ENCODE results near the gene BIRC2. TPM values are rescaled to one million over a fixed set of nuclear protein-coding genes. Genes with fewer than 3 reads are reported as not detected.
A peak's percentile ranks its signal among the peaks of the same experiment; 100 is the strongest.
"Not testable (repeated sequence)": the region's sequence is repeated elsewhere in the genome, so short reads cannot be mapped to it uniquely, and the experiment has no call there.

The BIRC2 gene
- total and polyA plus RNA-seq, 2 donors (not counting 1 experiment from before 2014, with no cell fraction given): 45.4 to 59.6 TPM

DNA sequence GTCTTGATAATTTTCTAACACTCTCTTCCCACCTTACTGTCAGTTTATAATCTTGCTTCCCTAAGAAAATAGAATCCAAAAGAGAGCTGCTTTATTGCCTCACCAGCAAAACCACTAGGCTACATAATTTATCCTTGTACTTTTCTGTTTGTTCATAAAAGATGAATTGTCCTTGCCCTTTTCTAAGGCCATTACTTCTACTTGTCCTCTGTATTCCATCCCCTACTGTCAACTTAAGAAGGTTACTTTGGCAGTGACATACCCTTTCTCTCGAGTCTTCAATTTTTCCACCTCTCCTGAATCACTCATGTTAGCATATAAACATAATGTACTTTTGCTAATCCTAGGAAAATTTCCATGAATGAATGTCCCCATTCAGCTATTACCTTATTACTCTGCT is 18.0 kb downstream of the BIRC2 start:
- Histone ChIP-seq H3K79me2 (ENCODE audit: control insufficient read depth, insufficient read depth, low read length) (peaks cover 29% of the 10 kb centered on the region), H3K36me3 (ENCODE audit: control insufficient read depth, insufficient read depth, low read length) (peaks cover 9% of the 10 kb centered on the region), H3K4me1 (ENCODE audit: control insufficient read depth, extremely low read depth, insufficient read depth, low read length) (peaks cover 3% of the 10 kb centered on the region), H4K20me1 (ENCODE audit: control insufficient read depth, extremely low read depth, insufficient read depth, low read length) (no peaks in the 10 kb centered on the region), H3K27me3 (ENCODE audit: control insufficient read depth, insufficient read depth, low read length) (no peaks in the 10 kb centered on the region), H3K4me2 (ENCODE audit: extremely low read depth, insufficient read depth, low read length) (no peak overlapping the region), H2AFZ (ENCODE audit: low read length) (no peak overlapping the region), H3K9ac (ENCODE audit: insufficient read depth, low read length) (no peak overlapping the region), H3K4me3 (replicated peaks in 1 of 4; ENCODE audit: control extremely low read depth in 1 of 4, insufficient read depth in 1 of 4, low read depth in 3 of 4, low read length in 4 of 4) (no peak overlapping the region), H3K27ac (ENCODE audit: insufficient read depth, low read length) (no peak overlapping the region), H3K9me3 (ENCODE audit: control insufficient read depth, insufficient read depth, low read depth, low read length) (no peaks in the 10 kb centered on the region)
- TF ChIP-seq, protein P1, sequence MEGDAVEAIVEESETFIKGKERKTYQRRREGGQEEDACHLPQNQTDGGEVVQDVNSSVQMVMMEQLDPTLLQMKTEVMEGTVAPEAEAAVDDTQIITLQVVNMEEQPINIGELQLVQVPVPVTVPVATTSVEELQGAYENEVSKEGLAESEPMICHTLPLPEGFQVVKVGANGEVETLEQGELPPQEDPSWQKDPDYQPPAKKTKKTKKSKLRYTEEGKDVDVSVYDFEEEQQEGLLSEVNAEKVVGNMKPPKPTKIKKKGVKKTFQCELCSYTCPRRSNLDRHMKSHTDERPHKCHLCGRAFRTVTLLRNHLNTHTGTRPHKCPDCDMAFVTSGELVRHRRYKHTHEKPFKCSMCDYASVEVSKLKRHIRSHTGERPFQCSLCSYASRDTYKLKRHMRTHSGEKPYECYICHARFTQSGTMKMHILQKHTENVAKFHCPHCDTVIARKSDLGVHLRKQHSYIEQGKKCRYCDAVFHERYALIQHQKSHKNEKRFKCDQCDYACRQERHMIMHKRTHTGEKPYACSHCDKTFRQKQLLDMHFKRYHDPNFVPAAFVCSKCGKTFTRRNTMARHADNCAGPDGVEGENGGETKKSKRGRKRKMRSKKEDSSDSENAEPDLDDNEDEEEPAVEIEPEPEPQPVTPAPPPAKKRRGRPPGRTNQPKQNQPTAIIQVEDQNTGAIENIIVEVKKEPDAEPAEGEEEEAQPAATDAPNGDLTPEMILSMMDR (conservative IDR thresholded peaks at IDR 0.05 in 1 of 2, IDR thresholded peaks at IDR 0.05 in 1 of 2; ENCODE audit: low read depth in 1 of 2, low read length in 2 of 2): no peak
- no peak for TF ChIP-seq EZH2 (IDR thresholded peaks at IDR 0.05; ENCODE audit: low read length, missing control alignments)
- DNase-seq (ENCODE audit: low read depth in 2 of 2): no peak

- Histone ChIP-seq H2AFZ (ENCODE audit: low read length) (no peak overlapping the region), H3K4me2 (ENCODE audit: extremely low read depth, insufficient read depth, low read length) (no peak overlapping the region), H4K20me1 (ENCODE audit: control insufficient read depth, extremely low read depth, insufficient read depth, low read length) (no peaks in the 10 kb centered on the region), H3K4me3 (replicated peaks in 1 of 4; ENCODE audit: control extremely low read depth in 1 of 4, insufficient read depth in 1 of 4, low read depth in 3 of 4, low read length in 4 of 4) (no peak overlapping the region), H3K79me2 (ENCODE audit: control insufficient read depth, insufficient read depth, low read length) (peaks cover 11% of the 10 kb centered on the region), H3K27me3 (ENCODE audit: control insufficient read depth, insufficient read depth, low read length) (no peaks in the 10 kb centered on the region), H3K9me3 (ENCODE audit: control insufficient read depth, insufficient read depth, low read depth, low read length) (no peaks in the 10 kb centered on the region), H3K4me1 (ENCODE audit: control insufficient read depth, extremely low read depth, insufficient read depth, low read length) (no peaks in the 10 kb centered on the region), H3K9ac (ENCODE audit: insufficient read depth, low read length) (no peak overlapping the region), H3K36me3 (ENCODE audit: control insufficient read depth, insufficient read depth, low read length) (peaks cover under 1% of the 10 kb centered on the region), H3K27ac (ENCODE audit: insufficient read depth, low read length) (no peak overlapping the region)
- DNase-seq (ENCODE audit: low read depth in 2 of 2): peak; percentile 7 to 47
- TF ChIP-seq, protein P1 (conservative IDR thresholded peaks at IDR 0.05 in 1 of 2, IDR thresholded peaks at IDR 0.05 in 1 of 2; ENCODE audit: low read depth in 1 of 2, low read length in 2 of 2): peak in 1 of 2 donors; percentile 21
- TF ChIP-seq EZH2 (IDR thresholded peaks at IDR 0.05; ENCODE audit: low read length, missing control alignments): no peak
These were observed 20.4 kb downstream of the BIRC2 start for GRCh38 chr11:102367364-102367763.

GRCh38 chr11:102368472-102368871 is 21.5 kb downstream of the BIRC2 start:
- H3K4me3 ChIP-seq (replicated peaks in 1 of 4; ENCODE audit: control extremely low read depth in 1 of 4, insufficient read depth in 1 of 4, low read depth in 3 of 4, low read length in 4 of 4): no peak overlapping the region
- H3K27ac ChIP-seq (ENCODE audit: insufficient read depth, low read length): no peak overlapping the region
- no peak overlapping the region for H3K4me2 ChIP-seq (ENCODE audit: extremely low read depth, insufficient read depth, low read length)
- peaks cover 11% of the 10 kb centered on the region for H3K79me2 ChIP-seq (ENCODE audit: control insufficient read depth, insufficient read depth, low read length)
- H3K9ac ChIP-seq (ENCODE audit: insufficient read depth, low read length): no peak overlapping the region
- H4K20me1 ChIP-seq (ENCODE audit: control insufficient read depth, extremely low read depth, insufficient read depth, low read length): no peaks in the 10 kb centered on the region
- H3K36me3 ChIP-seq (ENCODE audit: control insufficient read depth, insufficient read depth, low read length): no peaks in the 10 kb centered on the region
- no peak overlapping the region for H2AFZ ChIP-seq (ENCODE audit: low read length)
- no peak for DNase-seq (ENCODE audit: low read depth in 2 of 2)
- TF ChIP-seq, protein P1 (conservative IDR thresholded peaks at IDR 0.05 in 1 of 2, IDR thresholded peaks at IDR 0.05 in 1 of 2; ENCODE audit: low read depth in 1 of 2, low read length in 2 of 2): no peak
- TF ChIP-seq EZH2 (IDR thresholded peaks at IDR 0.05; ENCODE audit: low read length, missing control alignments): no peak
- H3K9me3 ChIP-seq (ENCODE audit: control insufficient read depth, insufficient read depth, low read depth, low read length): no peaks in the 10 kb centered on the region
- H3K27me3 ChIP-seq (ENCODE audit: control insufficient read depth, insufficient read depth, low read length): no peaks in the 10 kb centered on the region
- no peaks in the 10 kb centered on the region for H3K4me1 ChIP-seq (ENCODE audit: control insufficient read depth, extremely low read depth, insufficient read depth, low read length)

DNA sequence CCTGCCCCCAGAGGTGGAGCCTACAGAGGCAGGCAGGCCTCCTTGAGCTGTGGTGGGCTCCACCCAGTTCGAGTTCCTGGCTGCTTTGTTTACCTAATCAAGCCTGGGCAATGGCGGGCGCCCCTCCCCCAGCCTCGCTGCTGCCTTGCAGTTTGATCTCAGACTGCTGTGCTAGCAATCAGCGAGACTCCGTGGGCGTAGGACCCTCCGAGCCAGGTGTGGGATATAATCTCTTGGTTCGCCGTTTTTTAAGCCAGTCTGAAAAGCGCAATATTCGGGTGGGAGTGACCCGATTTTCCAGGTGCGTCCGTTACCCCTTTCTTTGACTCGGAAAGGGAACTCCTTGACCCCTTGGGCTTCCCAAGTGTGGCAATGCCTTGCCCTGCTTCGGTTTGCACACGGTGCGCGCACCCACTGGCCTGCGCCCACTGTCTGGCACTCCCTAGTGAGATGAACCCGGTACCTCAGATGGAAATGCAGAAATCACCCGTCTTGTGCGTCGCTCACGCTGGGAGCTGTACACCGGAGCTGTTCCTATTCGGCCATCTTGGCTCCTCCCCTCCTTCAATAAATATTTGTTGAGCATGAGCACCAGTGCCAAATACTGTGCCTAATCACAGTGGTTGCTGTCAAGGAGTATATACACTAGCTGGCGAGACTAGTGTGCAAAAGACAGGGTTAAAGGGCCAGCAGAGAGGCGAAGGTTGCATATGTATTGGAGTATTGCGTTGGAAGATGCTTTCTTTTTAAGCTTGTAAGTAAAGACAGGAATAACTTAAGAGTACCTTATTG is 27.8 kb downstream of the BIRC2 start:
- H3K9me3 ChIP-seq (ENCODE audit: control insufficient read depth, insufficient read depth, low read depth, low read length); H3K4me2 ChIP-seq (ENCODE audit: extremely low read depth, insufficient read depth, low read length); H3K27ac ChIP-seq (ENCODE audit: insufficient read depth, low read length); H3K36me3 ChIP-seq (ENCODE audit: control insufficient read depth, insufficient read depth, low read length); H2AFZ ChIP-seq (ENCODE audit: low read length); DNase-seq (ENCODE audit: low read depth in 2 of 2); H4K20me1 ChIP-seq (ENCODE audit: control insufficient read depth, extremely low read depth, insufficient read depth, low read length); H3K9ac ChIP-seq (ENCODE audit: insufficient read depth, low read length); H3K4me3 ChIP-seq (replicated peaks in 1 of 4; ENCODE audit: control extremely low read depth in 1 of 4, insufficient read depth in 1 of 4, low read depth in 3 of 4, low read length in 4 of 4); H3K4me1 ChIP-seq (ENCODE audit: control insufficient read depth, extremely low read depth, insufficient read depth, low read length); H3K27me3 ChIP-seq (ENCODE audit: control insufficient read depth, insufficient read depth, low read length): not testable (repeated sequence)
- peaks cover 16% of the 10 kb centered on the region for H3K79me2 ChIP-seq (ENCODE audit: control insufficient read depth, insufficient read depth, low read length)
